Testis (tissue), 2 donors: Measurements from ENCODE around the gene TMEM150C.

Source experiments
- CTCF ChIP-seq, 3 experiments: fragments of 450-650 bp in 2 of 3; fragments of 200-600 bp in 1 of 3; sonication (generic) in 1 of 3; IDR thresholded peaks; one replicate each; pipeline ENCODE4 v1.5.1; 2016 to 2019; ENCODE audit warnings: antibody characterized with exemption in 3 of 3, mild to moderate bottlenecking in 2 of 3, moderate library complexity in 1 of 3
- POLR2A ChIP-seq: fragments of 450-650 bp; IDR thresholded peaks from one replicate; pipeline ENCODE4 v1.6.1; 2017; ENCODE audit warnings: antibody characterized with exemption, mild to moderate bottlenecking, moderate library complexity

DNA sequence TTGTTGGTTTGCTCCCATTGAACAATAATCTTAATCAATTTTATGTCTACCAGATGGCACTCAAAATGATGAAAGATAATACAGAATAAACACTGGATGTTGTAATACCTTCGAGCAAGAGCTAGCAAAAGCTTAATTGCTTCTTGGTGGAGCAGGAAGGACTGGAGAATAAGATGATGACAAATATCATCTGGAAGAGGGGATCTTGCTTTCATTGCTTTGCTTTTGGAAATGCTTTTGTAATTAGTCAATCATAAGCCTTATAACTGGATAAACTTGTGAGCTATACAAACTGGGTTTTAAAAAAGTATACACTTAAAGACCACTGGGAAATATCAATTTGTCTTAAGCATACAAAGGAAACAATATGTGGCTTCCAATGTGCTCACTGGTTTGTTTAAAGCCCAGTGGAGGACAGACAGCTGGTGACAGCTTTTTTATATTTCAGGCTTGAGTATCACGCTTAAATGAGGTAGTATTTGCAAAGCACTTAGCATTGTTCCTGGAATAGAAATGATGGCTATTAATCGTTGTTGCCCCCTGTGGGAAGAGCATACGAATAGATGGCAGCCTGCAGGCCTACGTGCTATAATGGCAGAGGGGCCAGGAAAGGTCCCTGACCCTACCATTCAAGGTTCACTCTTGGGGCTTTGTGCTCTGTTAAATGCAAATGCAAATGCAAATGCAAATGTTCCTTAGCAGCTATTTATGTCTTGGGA is 61.2 kb downstream of the TMEM150C start:
- no peak for TF ChIP-seq CTCF (IDR thresholded peaks at IDR 0.05)
- no peak for TF ChIP-seq POLR2A
